H1 (cell line): Measurements from ENCODE around the gene SNX25. TPM values are rescaled to one million over a fixed set of nuclear protein-coding genes. Genes with fewer than 3 reads are reported as not detected.

Experiments
- CTCF ChIA-PET: fragments of 300-600 bp; sonication (Branson Sonifier 250); formaldehyde crosslinking; loops from one replicate; lab custom pipeline; 2021; ENCODE audit not compliant: partially characterized antibody; lab: Charles Lee
- POLR2A ChIA-PET: fragments of 300-600 bp; sonication (Branson Sonifier 250); formaldehyde crosslinking; loops from one replicate; lab custom pipeline; 2021; ENCODE audit warnings: inconsistent platforms; ENCODE audit not compliant: partially characterized antibody; lab: Charles Lee
- DNase-seq, 2 experiments: peaks; one replicate each; pipeline versions ENCODE4 v3.0.0 to v3.0.0-alpha.2; 2010 to 2022; ENCODE audit warnings: low spot score in 2 of 2, low read depth in 1 of 2, mixed read lengths in 1 of 2
- FAIRE-seq: peaks from 2 replicates; lab custom pipeline; 2011; peaks lifted over from hg19 to GRCh38; lab: Jason Lieb, UNC
- H2AFZ ChIP-seq: 2 replicates; pipeline ENCODE4 v1.8.1; 2012; ENCODE audit warnings: low read length, inconsistent platforms
- H2AK5ac ChIP-seq: 2 replicates; pipeline ENCODE4 v1.6.1; 2013; ENCODE audit warnings: low read depth, low read length
- H2BK120ac ChIP-seq: replicated peaks from 2 replicates; pipeline ENCODE3; 2013; ENCODE audit warnings: low read depth, low read length, inconsistent platforms
- H2BK12ac ChIP-seq: 2 replicates; pipeline ENCODE4 v1.6.1; 2013; ENCODE audit warnings: low read depth, low read length
- H2BK15ac ChIP-seq: 2 replicates; pipeline ENCODE4 v1.6.1; 2013; ENCODE audit warnings: low read length
- H2BK20ac ChIP-seq: 2 replicates; pipeline ENCODE4 v1.6.1; 2013; ENCODE audit warnings: low read length
- H2BK5ac ChIP-seq: 2 replicates; pipeline ENCODE4 v1.6.1; 2013; ENCODE audit warnings: low read depth, low read length
- H3K14ac ChIP-seq: 2 replicates; pipeline ENCODE4 v1.6.1; 2013; ENCODE audit warnings: inconsistent platforms; ENCODE audit not compliant: insufficient read length
- H3K18ac ChIP-seq: 2 replicates; pipeline ENCODE4 v1.6.1; 2013; ENCODE audit warnings: low read length; ENCODE audit errors: extremely low read depth
- H3K23ac ChIP-seq: 2 replicates; pipeline ENCODE4 v1.6.1; 2013; ENCODE audit warnings: inconsistent platforms; ENCODE audit not compliant: insufficient read length
- H3K23me2 ChIP-seq: 2 replicates; pipeline ENCODE4 v1.6.1; 2013; ENCODE audit warnings: low read depth, low read length
- H3K27ac ChIP-seq: 2 replicates; pipeline ENCODE4 v1.6.1; 2011; ENCODE audit warnings: low read depth, low read length, inconsistent platforms
- H3K27me3 ChIP-seq, 4 experiments: replicated peaks in 1 of 4; 1 replicate in 1 of 4; 2 replicates in 3 of 4; pipeline versions ENCODE4 v1.6.1 to v1.8.1; 2011 to 2013; ENCODE audit warnings: low read length in 3 of 4, mild to moderate bottlenecking in 3 of 4, inconsistent platforms in 2 of 4, mixed read lengths in 2 of 4, moderate library complexity in 1 of 4; ENCODE audit not compliant: control insufficient read depth in 3 of 4, insufficient read depth in 3 of 4; ENCODE audit errors: extremely low read depth in 1 of 4
- H3K36me3 ChIP-seq, 4 experiments: 2 replicates each; pipeline versions ENCODE4 v1.6.1 to v1.8.1; 2011 to 2013; ENCODE audit warnings: mild to moderate bottlenecking in 4 of 4, low read length in 3 of 4, moderate library complexity in 2 of 4, control low read depth in 1 of 4, inconsistent platforms in 1 of 4; ENCODE audit not compliant: insufficient read depth in 4 of 4, control insufficient read depth in 2 of 4
- H3K4ac ChIP-seq: replicated peaks from 2 replicates; pipeline ENCODE3; 2013; ENCODE audit warnings: low read length, low read depth, mixed read lengths, inconsistent platforms; ENCODE audit not compliant: insufficient read length
- H3K4me1 ChIP-seq, 4 experiments: replicated peaks in 1 of 4; 1 replicate in 1 of 4; 2 replicates in 3 of 4; pipeline versions ENCODE4 v1.6.1 to v1.8.1; 2011 to 2013; ENCODE audit warnings: low read length in 3 of 4, inconsistent platforms in 2 of 4, mixed read lengths in 1 of 4; ENCODE audit not compliant: insufficient read depth in 4 of 4, control insufficient read depth in 3 of 4
- H3K4me2 ChIP-seq, 2 experiments: 2 replicates each; pipeline versions ENCODE4 v1.6.1 to v1.8.1; 2011 to 2013; ENCODE audit warnings: low read depth in 2 of 2, low read length in 2 of 2, control low read depth in 1 of 2, inconsistent platforms in 1 of 2, mild to moderate bottlenecking in 1 of 2; ENCODE audit not compliant: insufficient read depth in 1 of 2
- H3K4me3 ChIP-seq, 4 experiments: fragments of 200-600, 300-600 bp in 1 of 4; sonication (generic), shearing (Covaris generic), sonication (Bioruptor Twin) in 1 of 4; 2 replicates each; pipeline versions ENCODE4 v1.5.1 to v1.8.1; 2011 to 2016; ENCODE audit warnings: low read length in 4 of 4, low read depth in 3 of 4, control low read depth in 2 of 4, inconsistent platforms in 2 of 4, mild to moderate bottlenecking in 2 of 4, mixed read lengths in 1 of 4, moderate library complexity in 1 of 4; ENCODE audit not compliant: insufficient read depth in 2 of 4; ENCODE audit errors: extremely low read depth in 1 of 4
- H3K56ac ChIP-seq: replicated peaks from 2 replicates; pipeline ENCODE3; 2013; ENCODE audit warnings: low read depth, mild to moderate bottlenecking, mixed read lengths, low read length, inconsistent platforms; ENCODE audit not compliant: insufficient read length
- H3K79me1 ChIP-seq: 2 replicates; pipeline ENCODE4 v1.6.1; 2013; ENCODE audit warnings: low read depth, low read length, control low read depth
- H3K79me2 ChIP-seq, 2 experiments: 2 replicates each; pipeline versions ENCODE4 v1.6.1 to v1.8.1; 2012 to 2013; ENCODE audit warnings: low read length in 2 of 2, mild to moderate bottlenecking in 2 of 2, inconsistent platforms in 1 of 2; ENCODE audit not compliant: insufficient read depth in 2 of 2, control insufficient read depth in 1 of 2
- H3K9ac ChIP-seq, 4 experiments: replicated peaks in 1 of 4; 1 replicate in 1 of 4; 2 replicates in 3 of 4; pipeline versions ENCODE4 v1.6.1 to v1.8.1; 2011 to 2013; ENCODE audit warnings: low read depth in 3 of 4, low read length in 3 of 4, control low read depth in 2 of 4, mild to moderate bottlenecking in 2 of 4, moderate library complexity in 2 of 4, inconsistent platforms in 1 of 4; ENCODE audit errors: extremely low read depth in 1 of 4
- H3K9me3 ChIP-seq, 2 experiments: 2 replicates each; pipeline versions ENCODE4 v1.6.1 to v1.8.1; 2012 to 2013; ENCODE audit warnings: mild to moderate bottlenecking in 2 of 2, moderate library complexity in 2 of 2, control low read depth in 1 of 2, inconsistent platforms in 1 of 2, low read depth in 1 of 2, low read length in 1 of 2, mixed read lengths in 1 of 2; ENCODE audit not compliant: insufficient read depth in 2 of 2
- H4K20me1 ChIP-seq, 2 experiments: replicated peaks in 1 of 2; 2 replicates each; pipeline versions ENCODE3 to v1.8.1; 2011 to 2013; ENCODE audit warnings: inconsistent platforms in 2 of 2, low read length in 2 of 2, mild to moderate bottlenecking in 1 of 2; ENCODE audit not compliant: insufficient read depth in 2 of 2, control insufficient read depth in 1 of 2
- H4K5ac ChIP-seq: 2 replicates; pipeline ENCODE4 v1.6.1; 2013; ENCODE audit warnings: low read length, low read depth, mixed read lengths, inconsistent platforms; ENCODE audit not compliant: insufficient read length
- H4K8ac ChIP-seq: 2 replicates; pipeline ENCODE4 v1.8.0; 2013; ENCODE audit warnings: mild to moderate bottlenecking, moderate library complexity, low read length, inconsistent platforms; ENCODE audit not compliant: insufficient read depth; ENCODE audit errors: extremely low read depth
- H4K91ac ChIP-seq: replicated peaks from 2 replicates; pipeline ENCODE3; 2013; ENCODE audit warnings: low read length, mixed read lengths, inconsistent platforms; ENCODE audit not compliant: insufficient read length
- ATF2 ChIP-seq: IDR thresholded peaks from 2 replicates; pipeline ENCODE4 v1.6.1; 2012; ENCODE audit warnings: low read length, inconsistent platforms
- E2F6 ChIP-seq: IDR thresholded peaks from 2 replicates; pipeline ENCODE4 v1.6.1; 2012; ENCODE audit warnings: inconsistent platforms
- NRF1 ChIP-seq: IDR thresholded peaks from 2 replicates; pipeline ENCODE4 v1.6.1; 2011; ENCODE audit warnings: mild to moderate bottlenecking, low read depth, low read length, improper control_type of control experiment
- SP2 ChIP-seq: IDR thresholded peaks from 2 replicates; pipeline ENCODE4 v1.6.1; 2012; ENCODE audit warnings: mild to moderate bottlenecking, low read length, inconsistent platforms
- WGBS, 2 experiments: shearing (Covaris generic) in 1 of 2; methylation state at CpG; one replicate each; pipeline versions ENCODE4 v1.1.6 to v1.1.7; 2013 to 2015; ENCODE audit warnings: low lambda C conversion rate in 2 of 2, mixed read lengths in 2 of 2, inconsistent platforms in 1 of 2, low coverage in 1 of 2, missing lambda C conversion rate in 1 of 2; ENCODE audit not compliant: insufficient replicate concordance in 2 of 2, insufficient coverage in 1 of 2, insufficient read length in 1 of 2; ENCODE audit errors: extremely low coverage in 1 of 2, missing lambda C conversion rate in 1 of 2; 5-methylcytosine and 5-hydroxymethylcytosine counted together
- polyA plus RNA-seq, 7 experiments: library from polyadenylated mRNA; depleted of rRNA in 3 of 7; stranded (reverse) in 5 of 7; unstranded in 2 of 7; fragments of >200 nt in 5 of 7; fragments of 200-250 nt in 2 of 7; gene quantifications; 1 replicate in 5 of 7; 2 replicates in 1 of 7; 4 replicates in 1 of 7; pipeline versions ENCODE4 v1.2.1 to v1.2.3, GENCODE V29; 2011 to 2013; ENCODE audit warnings: missing spikeins in 2 of 7, mixed read lengths in 2 of 7
- total RNA-seq: library from RNA; stranded (reverse); fragmentation: NEBNext Ultra II Directional; extraction: Animal tissue kit (Norgen Biotek cat#: 25700); gene quantifications from 2 replicates; pipeline ENCODE4 v1.2.1, GENCODE V29; 2021
- TF ChIP-seq, protein P1 (sequence below): IDR thresholded peaks from 2 replicates; pipeline ENCODE4 v1.6.1; 2011; ENCODE audit warnings: low read length, improper control_type of control experiment

Gene SNX25
- total and polyA plus RNA-seq, 2 of the 8 experiments (the other 6 are each of a cell fraction or from before 2014, with no cell fraction given) = 5.4 to 19.9 TPM

- H2BK120ac ChIP-seq = no peak overlapping the region
- no peak overlapping the region for H3K23ac ChIP-seq
- TF ChIP-seq SP2 (no peak), E2F6 (no peak), ATF2 (no peak), NRF1 (no peak)
- TF ChIP-seq, protein P1, sequence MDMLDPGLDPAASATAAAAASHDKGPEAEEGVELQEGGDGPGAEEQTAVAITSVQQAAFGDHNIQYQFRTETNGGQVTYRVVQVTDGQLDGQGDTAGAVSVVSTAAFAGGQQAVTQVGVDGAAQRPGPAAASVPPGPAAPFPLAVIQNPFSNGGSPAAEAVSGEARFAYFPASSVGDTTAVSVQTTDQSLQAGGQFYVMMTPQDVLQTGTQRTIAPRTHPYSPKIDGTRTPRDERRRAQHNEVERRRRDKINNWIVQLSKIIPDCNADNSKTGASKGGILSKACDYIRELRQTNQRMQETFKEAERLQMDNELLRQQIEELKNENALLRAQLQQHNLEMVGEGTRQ = no peak
- H3K36me3 ChIP-seq = no peaks in the 10 kb centered on the region; a peak in 1 of 8 replicates
- H3K4me1 ChIP-seq = no peaks in the 10 kb centered on the region
- DNase-seq = no peak
- no peak overlapping the region for H3K4ac ChIP-seq
- H4K20me1 ChIP-seq = no peaks in the 10 kb centered on the region
- no peaks in the 10 kb centered on the region; the same call in 1 of the 2 replicates for H3K23me2 ChIP-seq
- H4K91ac ChIP-seq = no peak overlapping the region
- 91% methylated on average over 5 of the region's 5 CpGs; no CpG with 5 or more reads in 1 of the 2 experiments for WGBS, 2 experiments
- H3K79me1 ChIP-seq = no peaks in the 10 kb centered on the region
- H3K9ac ChIP-seq = no peak overlapping the region
- H3K4me3 ChIP-seq = no peak overlapping the region
- no peak overlapping the region for H4K8ac ChIP-seq
- H2AFZ ChIP-seq = no peak overlapping the region
- no peaks in the 10 kb centered on the region for H3K9me3 ChIP-seq
- H3K27ac ChIP-seq = no peak overlapping the region
- no peaks in the 10 kb centered on the region for H3K27me3 ChIP-seq
- no peak overlapping the region for H3K56ac ChIP-seq
- no peak overlapping the region for H2AK5ac ChIP-seq
- no peak overlapping the region for H2BK15ac ChIP-seq
- ChIA-PET CTCF (no interaction called here), POLR2A (no interaction called here)
- no peak overlapping the region for H3K4me2 ChIP-seq
- no peak for FAIRE-seq
- no peaks in the 10 kb centered on the region for H3K79me2 ChIP-seq
- H3K18ac ChIP-seq = no peak overlapping the region
- H2BK5ac ChIP-seq = no peak overlapping the region
- no peak overlapping the region for H4K5ac ChIP-seq
- no peak overlapping the region for H2BK20ac ChIP-seq
- no peak overlapping the region for H3K14ac ChIP-seq
- H2BK12ac ChIP-seq = no peak overlapping the region
Observed at GRCh38 chr4:185280608-185281007, 71.2 kb downstream of the SNX25 start.
